ENCODE data around the gene PTGIS.

The PTGIS gene

DNA sequence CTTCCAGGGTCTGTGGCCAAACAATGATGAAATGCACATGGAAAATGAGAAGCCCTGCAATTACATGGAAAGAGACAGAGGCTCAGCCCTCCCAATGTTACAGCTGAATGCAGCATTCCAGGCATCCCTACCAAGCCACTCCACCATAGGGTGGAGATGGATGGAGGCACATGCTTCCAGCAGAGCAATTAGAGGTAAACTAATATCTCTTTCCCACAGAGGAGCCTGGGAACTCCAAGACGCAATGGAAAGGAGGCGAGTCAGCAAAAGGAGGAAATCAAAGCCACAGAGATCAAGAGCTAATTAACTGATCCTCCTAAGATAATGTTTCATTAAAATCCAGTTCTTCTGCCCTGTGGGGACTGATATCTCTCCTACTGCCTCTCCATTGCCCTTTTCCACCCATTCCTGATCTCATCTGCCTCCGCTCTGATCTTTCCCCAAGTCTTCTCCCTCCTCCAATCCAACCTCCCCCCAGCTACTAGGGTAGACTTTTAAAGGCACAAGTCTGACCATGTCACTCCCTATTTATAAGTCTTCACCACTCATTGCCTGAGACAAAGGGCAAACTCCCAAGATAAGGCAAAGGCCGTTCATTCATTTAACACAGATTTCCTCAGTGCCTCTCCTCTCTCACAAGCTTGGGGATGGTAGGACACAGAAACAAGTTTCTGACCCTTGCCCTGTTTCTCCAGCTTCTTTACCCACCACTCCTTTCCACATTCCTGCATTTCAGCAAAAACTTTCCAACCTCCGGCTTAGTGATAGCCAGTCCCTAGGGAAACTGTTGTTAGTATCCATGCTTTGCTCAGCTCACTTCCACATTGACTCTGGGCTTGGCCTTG is 71.2 kb downstream of the PTGIS start:
- DNase-seq (ENCODE audit: low read depth) = no peak

DNA sequence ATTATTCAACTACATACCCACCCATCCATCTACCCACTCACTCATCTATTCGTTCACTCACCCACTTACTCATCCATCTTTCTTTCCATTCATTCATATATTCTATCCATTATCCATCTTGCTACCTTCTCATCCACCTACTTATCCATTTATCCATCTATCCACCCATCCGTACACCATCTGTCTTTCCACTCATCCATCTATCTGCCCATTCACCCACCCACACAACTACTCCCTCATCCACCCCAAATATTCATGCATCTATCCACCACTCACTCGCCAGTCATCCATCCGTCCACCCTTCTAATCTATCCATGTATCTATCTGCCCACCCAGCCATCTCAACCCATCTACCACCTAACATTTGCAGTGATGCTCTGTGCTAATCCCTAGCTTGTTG is 71.9 kb downstream of the PTGIS start:
- no peak for DNase-seq (ENCODE audit: low read depth)

DNA sequence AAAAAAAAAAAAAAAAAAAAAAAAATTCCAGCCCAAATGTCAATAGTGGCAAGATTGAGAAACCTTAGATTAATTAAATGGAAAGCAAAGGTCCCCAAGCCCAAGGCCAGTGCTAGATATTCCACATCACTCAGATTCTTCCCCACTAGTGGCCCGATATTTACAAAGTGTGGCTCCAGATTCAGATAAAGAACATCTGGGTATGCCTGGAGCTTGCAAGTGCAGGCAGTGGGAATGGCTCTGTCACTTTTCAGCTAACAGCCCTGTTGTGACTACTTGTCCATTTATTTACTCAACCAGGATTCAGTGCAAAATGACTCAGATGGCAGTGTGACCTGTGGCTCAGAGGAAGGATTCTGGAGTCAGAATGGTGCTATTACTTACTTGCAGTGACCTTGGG is 77.2 kb downstream of the PTGIS start:
- no peak for DNase-seq (ENCODE audit: low read depth)

DNA sequence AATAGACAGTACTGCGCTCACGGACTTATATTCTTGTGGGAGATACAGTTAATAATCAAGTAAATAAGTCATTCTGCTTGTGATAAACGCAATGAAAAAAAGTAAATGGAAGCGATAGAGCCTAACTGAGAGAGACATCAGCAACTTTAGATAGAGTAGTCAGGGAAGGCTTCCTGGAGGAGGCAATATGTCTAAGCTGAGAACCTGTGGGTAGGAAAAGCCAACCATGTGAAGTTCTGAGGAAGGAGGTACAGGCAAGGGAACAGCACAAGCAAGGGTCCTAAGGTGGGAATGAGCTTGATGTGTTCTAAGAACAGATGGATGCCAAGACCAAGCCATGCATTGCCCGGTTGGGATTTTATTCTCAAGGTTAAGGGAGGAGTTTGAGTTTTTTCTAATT is 78.2 kb downstream of the PTGIS start:
- DNase-seq (ENCODE audit: low read depth) = no peak

DNA sequence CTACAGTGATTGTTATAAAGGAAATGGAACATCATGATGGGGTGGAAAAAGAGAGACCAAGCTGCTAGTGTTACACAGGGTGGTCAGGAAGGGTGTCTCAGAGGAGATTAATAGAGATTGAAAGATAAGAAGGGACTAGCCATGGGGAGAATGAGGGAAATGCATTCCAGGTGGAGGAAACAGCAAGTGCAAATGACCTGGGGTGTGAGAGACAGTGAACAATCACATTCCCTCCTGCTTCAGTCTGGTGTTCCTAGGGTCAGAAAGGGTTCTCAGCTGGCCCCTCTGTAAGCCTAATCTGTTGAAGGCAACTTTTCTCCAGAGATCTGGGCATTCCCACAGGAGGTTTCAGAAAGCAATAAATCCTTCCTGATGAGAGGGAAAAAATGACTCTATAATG is 81.9 kb downstream of the PTGIS start:
- no peak for DNase-seq (ENCODE audit: low read depth)

DNA sequence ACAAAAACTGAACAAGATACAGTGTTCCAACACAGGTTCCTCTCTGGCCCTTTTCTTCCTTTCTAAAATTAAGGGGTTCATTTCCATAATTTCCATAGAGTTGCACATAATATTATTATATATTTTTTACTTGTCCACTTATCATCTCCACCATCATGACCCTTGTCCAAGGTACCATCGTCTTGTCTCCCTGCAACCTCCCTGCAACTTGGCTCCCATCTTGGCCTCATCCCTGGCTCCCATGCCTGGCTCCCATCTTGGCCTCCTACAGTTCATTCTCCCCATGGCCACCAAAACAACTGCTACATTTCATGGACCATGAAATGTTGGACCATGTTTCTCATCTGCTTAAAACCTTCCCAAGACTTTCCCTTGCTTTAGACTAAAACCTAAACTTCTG is 82.4 kb downstream of the PTGIS start:
- DNase-seq (ENCODE audit: low read depth) = no peak

DNA sequence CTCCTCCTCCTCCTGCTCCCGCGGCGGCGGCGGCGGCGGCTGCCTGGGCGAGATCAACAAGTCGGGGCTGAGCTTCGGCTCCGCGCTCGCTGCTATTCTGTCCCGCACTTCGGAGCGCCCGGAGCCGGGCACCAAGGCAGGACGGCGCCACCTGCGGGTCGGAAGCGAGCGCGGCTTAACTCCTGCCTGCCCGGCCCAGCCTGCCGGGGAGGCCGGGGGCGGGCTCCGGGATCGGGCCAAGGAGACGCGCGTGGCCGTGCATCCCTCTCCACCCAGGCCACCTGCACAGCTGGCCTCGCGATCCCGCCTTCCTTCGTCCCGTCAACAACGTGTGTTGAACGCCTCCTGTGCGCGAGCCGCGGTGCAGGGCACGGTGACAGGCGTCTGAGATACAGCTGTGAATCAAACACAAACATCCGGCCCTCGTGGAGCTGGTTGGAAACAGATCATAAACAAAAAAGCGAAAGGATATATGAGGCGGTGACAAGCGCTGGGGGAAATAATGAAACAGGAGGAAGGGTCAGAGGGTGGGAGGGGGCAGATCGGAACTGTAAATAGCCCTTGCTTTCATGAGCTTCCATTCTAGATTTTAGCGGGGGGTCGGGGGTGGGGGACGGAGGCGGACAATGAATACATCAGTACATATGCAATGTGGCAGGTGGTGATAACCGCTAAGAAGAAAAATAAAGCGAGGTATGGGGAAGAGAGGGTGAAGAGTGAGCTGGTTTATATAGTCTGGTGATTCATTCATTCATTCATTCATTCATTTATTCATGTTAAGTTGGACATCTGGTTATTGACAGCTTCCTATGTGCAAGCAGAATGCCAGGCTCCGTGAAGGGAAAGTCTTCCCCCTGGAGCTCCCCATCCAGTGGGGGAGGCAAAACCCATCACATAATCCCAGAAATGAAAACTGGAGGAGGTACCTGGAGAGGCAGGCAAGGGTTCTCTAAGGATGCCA is 83.5 kb downstream of the PTGIS start:
- no peak for DNase-seq (ENCODE audit: low read depth)

DNA sequence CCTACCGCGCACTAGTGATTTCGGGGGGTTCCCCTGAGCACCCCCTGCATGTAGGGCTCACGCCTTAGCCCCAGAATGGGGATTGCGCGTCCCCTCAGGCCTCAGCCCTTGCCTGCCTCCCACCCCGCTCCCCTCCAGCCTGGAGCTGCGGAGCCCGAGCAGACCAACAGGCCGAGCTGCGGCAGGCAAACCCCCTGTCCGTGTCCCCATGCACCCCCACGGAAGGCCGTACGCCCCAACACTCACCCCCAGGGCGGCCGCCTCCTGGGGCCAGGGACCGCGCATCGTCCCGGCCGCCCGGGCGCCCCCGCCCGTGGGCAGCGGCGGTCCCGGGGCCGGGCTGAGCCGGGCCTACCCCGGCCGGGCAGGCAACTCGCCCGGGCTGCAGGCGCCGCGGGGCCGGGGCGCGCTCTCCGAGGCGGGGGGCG is 84.2 kb downstream of the PTGIS start:
- no peak for DNase-seq (ENCODE audit: low read depth)

DNA sequence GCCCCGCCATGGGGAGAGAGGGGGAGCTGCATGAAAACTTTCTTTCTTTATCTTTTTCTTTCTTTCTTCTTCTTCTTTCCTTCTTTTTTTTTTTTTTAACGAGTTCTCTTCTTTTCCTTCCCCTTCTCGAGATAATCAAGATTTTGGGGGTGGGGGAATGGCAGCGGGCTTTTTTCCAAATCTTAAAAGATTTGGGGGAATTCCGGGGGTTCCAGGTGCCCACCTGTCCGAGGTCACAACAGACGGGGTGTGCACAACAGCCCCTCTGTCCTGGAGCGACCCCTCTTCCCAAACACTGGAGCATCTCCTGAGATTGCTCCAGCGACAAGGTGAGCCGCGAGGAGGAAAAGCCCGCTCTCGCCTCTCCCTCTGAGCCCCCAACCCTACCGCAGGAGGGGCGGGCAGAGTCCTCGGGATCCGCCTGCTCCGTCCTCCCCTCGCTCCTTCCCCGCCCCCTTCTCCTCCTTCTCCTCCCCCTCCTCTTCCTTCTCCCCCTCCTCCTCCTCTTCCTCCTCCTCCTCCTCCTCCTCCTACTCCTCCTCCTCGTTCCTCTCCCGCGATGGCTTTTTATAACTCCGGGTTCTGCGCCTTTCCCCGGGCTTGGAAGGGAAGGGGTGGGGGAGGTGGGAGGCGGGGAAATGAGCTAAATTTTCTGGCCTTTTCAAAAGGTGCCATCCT is 84.8 kb downstream of the PTGIS start:
- no peak for DNase-seq (ENCODE audit: low read depth)

DNA sequence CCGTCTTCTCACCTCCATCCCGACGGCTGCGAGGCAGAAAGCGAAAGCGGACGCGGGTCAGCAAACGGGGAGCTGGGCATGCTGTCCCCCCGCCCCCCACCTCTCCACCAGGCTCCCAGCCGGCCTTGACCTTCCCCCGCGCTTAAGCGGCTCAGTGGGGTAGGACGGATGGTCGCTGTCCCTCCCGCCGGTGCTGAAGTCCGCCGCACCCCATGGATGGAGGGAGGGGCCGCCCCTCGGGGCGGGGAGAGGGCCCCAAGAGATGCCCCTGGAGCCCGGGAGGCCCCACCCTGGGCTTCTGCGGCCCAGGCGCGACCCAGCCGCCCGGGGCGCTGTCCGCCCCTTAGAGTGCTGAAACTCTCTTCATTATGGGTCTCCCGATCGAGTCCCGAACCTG is 85.3 kb downstream of the PTGIS start, which contains the start of gene KCNB1:
Gene KCNB1 (minus strand): TSS at position 48 of the 397 bp plus-strand sequence. CDS start 188 bp downstream, outside the sequence.
- DNase-seq (ENCODE audit: low read depth) = no peak

DNA sequence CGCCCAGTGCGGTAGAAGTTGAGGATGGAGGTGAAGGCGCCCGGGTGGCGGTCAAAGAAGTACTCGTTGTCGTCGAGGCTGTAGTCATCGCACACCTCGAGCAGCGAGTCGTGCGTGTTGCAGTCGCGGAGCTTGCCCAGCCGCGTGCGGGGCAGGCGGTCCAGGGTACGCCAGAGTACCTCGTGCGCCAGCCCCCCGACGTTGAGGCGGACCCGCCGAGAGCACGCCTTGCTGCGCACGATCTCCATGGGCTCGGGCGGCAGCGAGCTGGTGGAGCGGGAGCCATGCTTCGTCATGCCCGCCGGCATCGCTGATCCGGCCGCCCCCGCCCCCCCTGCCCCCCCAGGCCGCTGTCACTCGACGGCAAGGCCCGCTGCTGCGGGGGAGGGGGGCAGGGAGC is 85.8 kb downstream of the PTGIS start:
- no peak for DNase-seq (ENCODE audit: low read depth)

DNA sequence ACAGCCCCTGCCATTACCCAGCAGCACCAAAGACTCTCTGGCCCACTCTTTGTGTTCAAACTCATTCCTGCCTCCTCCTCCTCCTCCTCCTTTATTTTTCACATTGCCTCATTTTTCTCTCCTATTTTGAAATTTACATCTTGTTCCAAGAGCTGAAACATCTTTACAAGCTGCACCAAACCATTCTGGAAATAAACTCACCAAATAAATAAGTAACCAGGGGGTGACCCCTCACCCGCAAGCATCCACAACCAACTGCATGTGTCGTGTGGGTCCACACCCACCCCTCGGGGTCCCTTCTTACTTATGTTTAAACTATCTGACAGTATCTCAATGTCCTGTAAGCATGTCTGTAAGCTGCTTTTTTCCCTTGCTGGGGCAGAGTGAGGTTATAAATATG is 86.8 kb downstream of the PTGIS start:
- no peak for DNase-seq (ENCODE audit: low read depth)

DNA sequence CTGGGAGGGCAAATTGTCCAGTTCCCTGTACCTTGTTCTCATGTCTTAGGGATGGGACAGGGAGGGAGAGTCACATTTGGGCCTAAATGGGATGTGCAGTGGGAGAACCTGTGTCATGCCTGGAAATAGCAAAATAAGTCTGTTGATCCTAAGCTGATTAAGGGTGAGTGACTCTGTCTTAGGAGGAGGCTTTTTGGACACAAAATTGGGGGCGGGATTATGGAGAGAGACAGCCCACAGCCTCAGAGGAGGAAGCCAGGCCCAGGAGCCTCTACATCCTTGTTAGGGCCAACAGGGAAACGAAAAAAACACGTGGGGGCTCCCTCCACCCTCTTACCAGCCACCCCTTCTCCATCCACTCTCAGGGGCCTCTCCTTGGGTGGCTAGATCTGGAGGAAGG is 87.7 kb downstream of the PTGIS start:
- no peak for DNase-seq (ENCODE audit: low read depth)

DNA sequence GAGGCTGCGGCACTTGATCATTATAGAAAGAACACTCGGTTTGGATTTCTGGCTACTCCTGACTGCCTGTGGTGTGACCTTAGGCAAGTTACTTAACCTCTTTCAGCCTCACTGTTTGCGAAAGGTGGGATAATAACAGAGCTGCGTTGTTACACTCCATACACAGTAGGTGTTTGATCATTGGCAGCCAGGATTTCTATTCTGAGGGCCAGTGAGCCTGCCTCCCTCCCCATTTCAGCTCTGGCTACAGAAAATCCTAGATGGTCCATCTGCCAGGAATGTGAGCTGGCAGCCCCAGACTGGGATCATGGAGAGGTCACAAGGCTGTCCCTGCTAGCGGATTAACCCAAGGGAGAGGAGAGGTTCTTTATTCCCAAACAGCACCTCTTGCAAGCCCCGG is 88.2 kb downstream of the PTGIS start:
- no peak for DNase-seq (ENCODE audit: low read depth)

DNA sequence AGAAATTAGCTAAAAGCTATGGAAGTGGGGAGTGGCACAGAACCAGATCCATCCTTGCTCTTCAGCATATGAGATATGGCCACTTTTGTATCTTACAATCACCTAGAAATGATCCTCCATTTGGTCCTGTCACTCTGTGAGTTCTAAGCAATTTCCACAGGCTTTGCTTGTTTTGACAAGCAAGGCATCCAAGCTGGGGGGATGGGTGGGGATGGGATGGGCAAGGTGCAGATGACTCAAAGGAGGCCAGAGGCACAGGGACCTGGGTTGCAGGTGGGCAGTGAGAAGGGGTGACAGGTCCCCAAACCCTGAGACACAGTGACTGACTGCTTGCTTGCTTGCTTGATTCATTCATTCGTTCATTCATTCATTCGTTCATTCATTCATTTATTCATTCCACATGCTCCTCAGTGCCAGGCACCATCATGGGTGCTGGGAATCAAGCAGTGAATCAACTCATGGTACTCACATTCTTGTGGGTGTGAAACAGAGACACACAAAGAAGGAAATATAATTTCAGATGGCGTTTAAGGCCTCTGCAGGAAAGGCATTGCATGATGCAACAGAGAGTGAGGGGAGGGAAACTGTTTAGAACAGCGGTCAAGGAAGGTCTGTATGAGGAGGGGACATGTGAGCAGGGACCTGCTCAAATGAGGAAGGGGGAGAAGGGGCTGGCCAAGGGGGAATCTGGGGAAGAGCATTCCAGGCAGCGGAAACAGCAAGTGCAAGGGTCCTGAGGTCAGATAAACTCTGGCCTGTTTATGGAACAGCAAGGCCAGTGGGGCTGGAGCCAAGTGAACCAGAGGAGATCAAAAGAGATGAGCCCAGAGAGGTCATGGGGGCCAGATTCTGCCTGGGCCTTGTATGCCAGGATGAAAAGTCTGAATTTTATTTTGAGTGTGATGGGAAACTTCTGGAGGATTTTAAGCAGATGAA is 88.9 kb downstream of the PTGIS start:
- no peak for DNase-seq (ENCODE audit: low read depth)

DNA sequence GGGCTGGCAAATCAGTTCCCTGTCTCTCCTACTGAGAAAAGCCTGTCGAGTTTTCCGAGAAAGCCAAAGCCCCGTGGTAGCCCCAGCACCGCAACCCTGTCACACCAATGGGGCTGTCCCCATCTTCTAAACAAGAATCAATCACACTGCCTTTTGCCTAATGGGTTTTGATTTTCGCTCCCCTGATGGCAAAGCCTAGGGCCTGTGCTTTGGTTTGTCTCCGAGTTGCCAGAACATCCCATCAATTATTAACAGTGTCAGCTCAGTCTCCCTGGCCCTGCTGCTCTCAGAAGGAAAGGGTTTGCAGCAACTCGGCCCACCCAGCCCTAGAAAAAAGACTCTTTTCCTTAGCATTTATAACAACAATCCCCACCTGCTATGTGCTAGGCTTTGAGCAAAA is 89.7 kb downstream of the PTGIS start:
- no peak for DNase-seq (ENCODE audit: low read depth)

DNA sequence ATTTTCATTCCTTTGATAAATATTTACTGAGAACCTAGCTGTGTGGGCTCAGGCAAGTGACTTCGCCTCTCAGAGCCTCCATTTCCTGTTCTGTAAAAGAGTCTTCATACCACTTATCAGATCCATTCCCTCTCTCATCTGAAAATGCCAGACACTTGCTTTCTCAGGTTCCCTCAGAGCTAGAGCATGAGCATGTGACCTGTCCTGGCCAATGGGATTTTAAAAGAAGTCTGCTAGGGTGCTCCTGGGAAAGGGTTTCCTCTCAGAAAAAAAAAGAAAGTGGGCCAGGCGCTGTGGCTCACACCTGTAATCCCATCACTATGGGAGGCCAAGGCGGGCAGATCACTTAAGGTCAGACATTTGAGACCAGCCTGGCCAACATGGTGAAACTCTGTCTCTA is 90.7 kb downstream of the PTGIS start:
- DNase-seq (ENCODE audit: low read depth) = no peak

DNA sequence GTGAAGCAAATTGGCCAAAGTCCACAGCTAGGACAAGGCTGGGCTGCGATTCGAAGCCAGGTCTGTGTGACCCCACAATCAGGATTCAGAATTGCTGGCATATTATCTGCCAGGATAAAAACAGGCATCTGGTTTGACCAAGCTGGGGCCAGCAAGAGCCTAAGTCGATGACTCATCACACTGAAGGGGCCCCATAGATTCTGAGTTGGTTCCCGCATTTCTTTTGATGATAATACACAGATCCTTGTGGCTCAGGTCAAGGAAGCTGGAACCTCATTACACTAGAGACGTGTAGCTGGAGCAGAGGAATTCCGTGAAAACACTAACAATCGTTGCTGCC is 92.0 kb downstream of the PTGIS start:
- no peak for DNase-seq (ENCODE audit: low read depth)

DNA sequence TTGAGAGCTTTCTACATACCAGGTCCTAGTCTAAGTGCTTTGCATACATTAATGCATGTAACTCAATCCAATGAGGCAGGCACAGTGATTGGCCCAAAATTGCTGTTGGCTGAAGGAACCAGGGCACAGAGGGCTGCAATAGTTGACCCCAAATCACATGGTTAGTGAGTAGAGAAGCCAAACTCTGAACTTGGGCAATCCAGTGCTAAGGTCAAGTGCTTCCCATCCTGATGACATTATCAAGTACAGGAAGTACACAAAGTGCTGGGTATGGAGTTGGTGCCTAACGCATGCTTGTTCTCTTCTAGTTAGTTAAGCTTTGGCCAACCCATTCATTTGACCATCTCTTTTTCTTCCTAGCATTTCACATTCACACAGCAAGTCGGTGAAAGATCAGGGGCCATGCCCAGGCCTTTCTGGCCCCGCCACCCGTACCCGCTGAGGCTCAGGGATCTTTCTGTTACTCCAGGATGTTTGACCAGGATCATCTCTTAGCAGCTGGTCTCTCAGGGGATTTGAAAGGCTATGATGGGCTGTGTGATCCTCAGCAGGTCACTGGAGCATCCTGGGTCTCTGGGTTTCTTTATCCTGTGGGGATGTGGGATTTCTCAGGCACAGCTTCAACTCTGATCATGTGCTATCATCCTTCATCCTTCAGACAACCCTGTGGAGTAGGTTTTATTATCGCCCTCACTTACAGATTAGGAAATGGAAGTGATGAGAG is 92.5 kb downstream of the PTGIS start:
- DNase-seq (ENCODE audit: low read depth) = no peak

DNA sequence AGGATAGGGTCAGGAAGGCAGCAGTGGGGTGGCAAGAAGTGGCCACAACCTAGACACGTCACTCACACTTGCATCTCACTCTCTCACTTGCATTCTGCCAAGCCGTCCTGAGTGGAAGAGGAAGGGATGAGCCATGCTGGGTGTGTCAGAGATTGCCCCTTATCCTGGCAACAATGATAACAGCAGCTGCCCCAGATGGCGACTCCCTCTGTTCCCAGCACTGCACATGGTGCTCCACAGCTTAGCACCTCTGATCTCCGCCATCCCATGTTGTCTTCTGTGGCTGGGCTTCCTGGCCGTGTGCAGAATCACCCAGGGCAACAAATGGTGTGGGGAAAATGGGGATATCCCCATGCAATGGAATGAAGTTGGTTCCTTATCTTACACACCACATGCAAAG is 96.5 kb downstream of the PTGIS start:
- no peak for DNase-seq (ENCODE audit: low read depth)

DNA sequence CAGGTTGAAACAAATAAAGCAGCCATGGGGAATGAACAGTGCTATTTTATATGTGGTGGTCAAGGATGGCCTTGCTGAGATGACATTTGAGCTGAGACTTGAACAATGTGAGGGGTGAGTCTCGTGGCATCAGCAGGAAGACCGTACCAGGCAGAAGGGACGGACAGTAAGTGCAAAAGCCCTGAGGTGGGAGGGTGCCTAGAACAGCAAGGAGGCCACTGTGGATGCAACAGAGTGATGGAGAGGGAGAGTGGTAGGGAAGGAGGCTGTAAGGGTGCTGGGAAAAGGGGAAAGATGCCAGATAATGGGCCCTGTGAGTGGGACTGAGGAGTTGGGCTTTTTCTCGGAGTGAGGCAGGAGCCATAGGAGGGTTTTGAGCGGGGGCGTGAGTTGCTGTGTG is 97.0 kb downstream of the PTGIS start:
- DNase-seq (ENCODE audit: low read depth) = no peak

Measured in stimulated activated CD8-positive, alpha-beta memory T cell treated with anti-CD3 and anti-CD28 coated beads, Interleukin-12 subunit alpha, Interleukin-12 subunit beta, amount 100 ng/mL, for 4 hours (primary cell).